ENCODE measurements around the gene CD40.

DNA sequence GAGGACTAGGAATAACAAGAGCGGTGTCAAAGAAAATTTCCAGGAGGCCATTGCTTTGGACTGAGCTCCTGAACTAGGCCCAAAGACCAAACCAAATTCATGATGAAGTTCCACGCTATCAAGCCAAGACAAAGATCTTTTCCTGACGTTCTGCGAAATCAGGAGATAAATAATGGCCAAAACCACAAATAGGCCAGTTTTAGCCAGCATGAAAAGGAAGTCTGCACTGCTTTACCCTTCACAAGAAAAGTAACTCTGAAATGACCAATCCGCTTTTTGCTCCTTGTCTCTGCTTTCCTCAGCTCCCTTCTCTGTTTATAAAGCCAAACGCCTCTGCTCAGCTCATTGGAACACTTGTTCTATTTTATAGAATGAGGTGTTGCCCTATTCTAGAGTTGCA lies 35.0 kb upstream of the CD40 start:
- TF ChIP-seq, protein P1, sequence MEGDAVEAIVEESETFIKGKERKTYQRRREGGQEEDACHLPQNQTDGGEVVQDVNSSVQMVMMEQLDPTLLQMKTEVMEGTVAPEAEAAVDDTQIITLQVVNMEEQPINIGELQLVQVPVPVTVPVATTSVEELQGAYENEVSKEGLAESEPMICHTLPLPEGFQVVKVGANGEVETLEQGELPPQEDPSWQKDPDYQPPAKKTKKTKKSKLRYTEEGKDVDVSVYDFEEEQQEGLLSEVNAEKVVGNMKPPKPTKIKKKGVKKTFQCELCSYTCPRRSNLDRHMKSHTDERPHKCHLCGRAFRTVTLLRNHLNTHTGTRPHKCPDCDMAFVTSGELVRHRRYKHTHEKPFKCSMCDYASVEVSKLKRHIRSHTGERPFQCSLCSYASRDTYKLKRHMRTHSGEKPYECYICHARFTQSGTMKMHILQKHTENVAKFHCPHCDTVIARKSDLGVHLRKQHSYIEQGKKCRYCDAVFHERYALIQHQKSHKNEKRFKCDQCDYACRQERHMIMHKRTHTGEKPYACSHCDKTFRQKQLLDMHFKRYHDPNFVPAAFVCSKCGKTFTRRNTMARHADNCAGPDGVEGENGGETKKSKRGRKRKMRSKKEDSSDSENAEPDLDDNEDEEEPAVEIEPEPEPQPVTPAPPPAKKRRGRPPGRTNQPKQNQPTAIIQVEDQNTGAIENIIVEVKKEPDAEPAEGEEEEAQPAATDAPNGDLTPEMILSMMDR (IDR thresholded peaks at IDR 0.05) = no peak
- TF ChIP-seq POLR2AphosphoS5 (IDR thresholded peaks at IDR 0.05) = no peak

Measured in upper lobe of left lung (tissue), 4 donors.